NB4 (cell line): ENCODE measurements around the gene CPZ.

ENCODE experiments used
- DNase-seq: peaks from one replicate; pipeline ENCODE4 v3.0.0; 2010; ENCODE audit warnings: low read depth
- H3K4me3 ChIP-seq: one replicate; pipeline ENCODE4 v1.5.1; 2011; ENCODE audit warnings: mild to moderate bottlenecking, low read depth, low read length, moderate library complexity
- CTCF ChIP-seq: IDR thresholded peaks from one replicate; pipeline ENCODE4 v1.5.1; 2012; ENCODE audit warnings: low read depth, low read length
- MAX ChIP-seq: IDR thresholded peaks from 2 replicates; pipeline ENCODE4 v1.6.1; 2011; ENCODE audit warnings: low read depth, low read length
- MYC ChIP-seq: IDR thresholded peaks from 2 replicates; pipeline ENCODE4 v1.6.1; 2011; ENCODE audit warnings: low read depth, low read length
- POLR2A ChIP-seq: IDR thresholded peaks from 2 replicates; pipeline ENCODE4 v1.6.1; 2011; ENCODE audit warnings: mild to moderate bottlenecking; ENCODE audit not compliant: insufficient read length; ENCODE audit errors: extremely low read depth

The CPZ gene

DNA sequence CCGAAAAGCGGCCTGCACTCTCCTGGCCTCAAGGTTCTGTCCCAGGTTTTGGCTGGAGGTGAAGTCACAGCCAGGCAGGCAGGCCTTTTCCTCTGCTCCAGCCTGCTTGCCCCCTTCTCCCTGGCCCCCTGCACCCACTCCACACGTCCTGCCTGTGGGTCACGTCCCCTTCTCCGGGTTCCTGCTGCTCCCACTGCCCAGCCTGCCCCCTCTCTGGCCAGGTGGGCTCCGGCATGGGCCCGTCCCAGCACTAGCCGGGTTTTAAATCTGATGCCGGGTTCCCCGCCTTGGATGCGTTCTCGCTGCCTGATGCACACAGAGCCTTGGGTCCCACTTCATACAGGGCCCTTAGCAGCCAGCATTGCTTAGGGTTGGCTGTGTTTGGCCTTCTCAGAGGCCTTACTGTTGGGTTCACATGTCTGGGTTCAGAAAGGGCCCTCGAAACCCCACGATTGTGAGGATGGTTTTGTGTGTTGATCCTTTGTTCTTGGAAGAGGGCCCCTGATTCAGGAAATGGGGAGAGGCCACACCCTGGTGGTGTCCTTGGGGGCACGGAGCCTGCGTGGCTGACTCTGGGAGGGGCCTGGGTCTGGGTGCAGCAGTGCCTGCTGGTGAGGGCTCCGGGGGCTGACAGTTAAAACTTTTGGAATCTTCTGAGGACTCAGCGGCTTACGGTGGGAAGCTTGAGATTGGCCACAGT, 6.0 kb downstream of the CPZ start:
- H3K4me3 ChIP-seq = no peak overlapping the region
- TF ChIP-seq MAX (no peak), POLR2A (no peak), MYC (no peak), CTCF (no peak)
- no peak for DNase-seq

DNA sequence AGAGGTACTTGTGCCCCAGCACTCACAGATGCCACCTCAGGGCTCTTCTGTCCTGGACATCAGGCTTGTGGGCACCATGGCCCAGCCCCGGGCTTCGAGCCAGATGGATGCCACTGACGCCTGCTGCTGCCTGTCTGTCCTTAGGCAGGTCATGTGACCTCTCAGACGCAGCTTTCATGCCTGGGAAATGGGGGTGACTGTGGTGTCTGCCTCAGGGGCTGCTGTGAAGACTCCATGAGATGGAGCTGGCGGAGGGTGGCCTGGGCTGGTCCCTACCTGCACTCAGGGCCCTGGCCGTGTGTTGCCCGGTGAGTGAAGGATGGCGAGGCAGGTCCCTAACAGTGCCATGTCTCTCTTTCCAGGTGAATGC, 6.5 kb downstream of the CPZ start:
- H3K4me3 ChIP-seq = no peak overlapping the region
- DNase-seq = no peak
- TF ChIP-seq POLR2A (no peak), MAX (no peak), MYC (no peak), CTCF (no peak)

DNA sequence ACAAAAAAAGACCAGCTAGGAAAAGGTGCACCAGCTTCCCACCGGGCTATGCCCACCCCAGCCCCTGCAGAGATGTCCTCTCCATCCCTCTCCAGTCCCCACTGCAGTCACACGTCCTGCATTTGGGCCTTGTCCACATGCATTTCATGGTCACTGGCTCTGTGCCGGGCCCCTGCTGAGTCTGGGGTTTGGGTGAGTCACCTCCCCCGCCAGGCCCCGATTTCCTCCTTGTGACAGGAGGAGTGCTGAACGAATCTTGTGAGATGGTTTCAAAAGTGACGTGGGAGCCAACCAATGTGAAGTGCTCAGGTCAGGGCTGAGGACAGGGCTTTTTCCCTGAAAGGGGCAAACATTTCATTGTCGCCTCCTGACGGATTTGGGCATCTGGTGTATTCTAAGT, 7.1 kb downstream of the CPZ start:
- H3K4me3 ChIP-seq = no peak overlapping the region
- TF ChIP-seq MAX (no peak), CTCF (no peak), MYC (peak; percentile 8; the same call in 1 of the 2 replicates), POLR2A (no peak)
- peak; percentile 89 for DNase-seq

DNA sequence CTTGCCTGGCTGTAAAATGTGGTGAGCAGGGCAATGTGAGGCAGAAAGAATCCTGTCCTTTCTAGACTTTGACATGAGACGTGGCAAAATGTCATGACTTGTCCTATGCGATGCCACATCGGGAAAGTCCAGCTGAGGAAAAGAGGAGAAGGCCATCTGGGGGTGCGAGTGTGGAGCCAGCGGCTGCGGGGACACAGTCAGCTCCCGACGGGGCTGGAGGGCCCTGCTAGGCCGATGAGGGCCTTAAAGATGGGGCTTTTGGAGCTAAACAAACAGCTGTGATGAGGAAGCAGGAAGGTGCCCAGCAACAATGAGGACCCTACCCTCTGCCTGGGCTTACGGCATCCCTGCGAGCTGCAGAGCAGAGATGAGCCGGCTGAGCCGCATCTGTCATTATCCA, 7.7 kb downstream of the CPZ start:
- TF ChIP-seq CTCF (no peak), POLR2A (no peak), MYC (no peak), MAX (no peak)
- no peak overlapping the region for H3K4me3 ChIP-seq
- no peak for DNase-seq

- DNase-seq = no peak
- TF ChIP-seq MYC (no peak), CTCF (no peak), MAX (no peak), POLR2A (no peak)
- no peak overlapping the region for H3K4me3 ChIP-seq
Observed at GRCh38 chr4:8600686-8601085, 8.1 kb downstream of the CPZ start.

- no peak overlapping the region for H3K4me3 ChIP-seq
- no peak for DNase-seq
- no peak for TF ChIP-seq CTCF
- no peak for TF ChIP-seq MAX
- TF ChIP-seq MYC = no peak
- TF ChIP-seq POLR2A = no peak
Observed at GRCh38 chr4:8601086-8601485, 8.5 kb downstream of the CPZ start.
